HG02763 (cell line): Measurements from ENCODE around the gene RASSF10.

Source experiments
- ATAC-seq: cut with Tn5 transposase; IDR thresholded peaks from one replicate; pipeline ENCODE4 v1.9.1; 2021; ENCODE audit warnings: mild to moderate bottlenecking, moderate library complexity; ENCODE audit not compliant: unreplicated experiment

Gene RASSF10

DNA sequence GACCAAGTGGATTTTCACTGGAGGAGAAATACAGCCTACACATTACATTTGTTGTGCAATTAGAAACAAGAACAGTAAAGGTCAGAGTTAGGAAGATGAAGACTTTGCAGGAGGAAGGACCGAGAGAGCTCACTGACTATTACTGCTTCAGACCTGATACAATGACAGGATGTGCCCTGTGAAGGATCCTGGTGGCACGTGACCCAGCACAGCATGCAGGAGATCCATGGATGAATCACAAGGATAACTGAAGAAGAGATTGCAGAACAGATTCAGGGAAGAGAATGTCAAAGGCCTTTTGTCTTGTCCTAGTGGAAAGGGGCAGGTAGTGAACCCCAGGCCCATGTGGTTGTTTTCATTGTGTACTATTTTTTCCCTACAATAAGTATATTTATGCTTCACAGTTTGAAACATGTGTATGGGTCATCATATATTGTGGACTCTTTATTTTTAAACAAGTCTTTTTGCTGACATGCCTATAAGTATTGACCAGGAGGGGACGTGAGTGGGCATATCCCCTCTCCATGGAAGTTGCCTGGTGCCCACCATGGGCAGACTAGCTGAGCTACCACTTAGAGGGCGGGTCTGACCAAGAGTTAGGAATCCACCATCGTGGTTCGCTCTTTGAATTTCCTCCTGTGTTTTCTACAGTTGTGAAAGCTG, 44.3 kb downstream of the RASSF10 start:
- ATAC-seq = no peak

GRCh38 chr11:13054278-13054677, 45.2 kb downstream of the RASSF10 start:
- ATAC-seq = no peak

GRCh38 chr11:13055200-13055599, 46.1 kb downstream of the RASSF10 start:
- ATAC-seq = no peak

- ATAC-seq = no peak
Measured at GRCh38 chr11:13061294-13061990, 52.3 kb downstream of the RASSF10 start.
